Fibroblast of the conjunctiva (primary cell): ENCODE results near the gene TMEFF1.

Experiments
- DNase-seq: peaks from one replicate; pipeline ENCODE4 v3.0.0-alpha.2; 2010; ENCODE audit warnings: low read depth

The TMEFF1 gene

GRCh38 chr9:100447041-100447440, 25.9 kb upstream of the TMEFF1 start:
- no peak for DNase-seq

- no peak for DNase-seq
Measured at GRCh38 chr9:100448266-100448665, 24.7 kb upstream of the TMEFF1 start.

DNA sequence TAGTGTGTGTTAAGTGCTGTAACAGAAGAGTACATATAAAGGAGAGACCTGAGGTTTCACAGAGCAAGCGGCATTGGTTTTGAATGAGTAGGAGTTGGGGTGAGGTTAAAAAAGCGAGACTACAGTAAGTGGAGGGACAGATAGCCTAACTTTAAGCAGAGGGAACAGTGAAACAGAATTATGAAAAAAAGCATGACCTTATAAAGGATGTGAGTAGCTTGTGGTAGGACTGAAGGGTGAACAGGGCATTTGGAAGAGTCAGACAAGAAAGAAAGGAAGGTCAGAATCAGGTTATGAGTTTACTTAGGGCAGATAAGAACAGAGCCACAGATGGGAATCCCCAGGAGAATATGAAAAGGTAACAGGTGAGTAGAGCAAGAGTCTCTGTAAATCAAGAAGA, 23.5 kb upstream of the TMEFF1 start:
- DNase-seq: no peak

- DNase-seq: no peak
Measured at GRCh38 chr9:100452894-100453293, 20.1 kb upstream of the TMEFF1 start.

DNA sequence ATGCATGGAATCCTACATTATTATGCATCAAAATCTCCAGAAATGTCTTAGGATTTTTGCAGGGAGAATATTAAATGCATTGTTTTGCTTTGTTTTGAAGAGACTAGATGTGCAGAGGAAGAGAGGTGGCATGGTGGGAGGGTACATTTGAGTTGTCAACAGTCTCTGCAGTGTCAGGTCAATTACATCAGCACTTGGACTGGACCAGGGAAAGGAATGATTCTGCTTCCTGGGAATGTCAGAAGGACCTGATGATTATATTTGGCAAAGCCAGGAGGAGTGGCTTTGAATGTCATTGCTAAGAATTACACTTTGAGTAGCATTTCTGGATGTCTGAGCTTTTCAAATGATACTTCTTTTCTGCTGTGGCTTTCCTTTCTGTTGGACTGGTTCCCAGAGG, 17.5 kb upstream of the TMEFF1 start:
- no peak for DNase-seq

- DNase-seq: no peak
Measured at GRCh38 chr9:100457517-100457916, 15.4 kb upstream of the TMEFF1 start.

DNA sequence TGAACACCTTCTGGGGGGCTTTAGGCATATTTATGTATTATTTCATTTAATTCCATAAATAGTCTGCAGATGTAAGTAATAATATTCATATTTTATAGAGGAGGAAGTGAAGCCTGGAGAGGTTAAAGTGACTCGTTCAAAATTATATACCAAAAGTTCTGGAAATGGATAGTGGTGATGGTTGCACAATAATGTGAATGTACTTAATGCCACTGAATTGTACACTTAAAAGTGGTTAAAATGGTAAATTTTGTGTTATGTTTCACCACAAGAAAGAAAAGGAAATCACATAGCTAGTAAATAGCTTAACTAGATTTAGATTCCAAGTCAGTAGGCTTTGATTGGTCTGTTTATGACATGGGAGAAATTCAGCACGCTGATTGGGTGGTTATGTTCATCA, 13.0 kb upstream of the TMEFF1 start:
- DNase-seq: no peak

GRCh38 chr9:100465274-100465673, 7.7 kb upstream of the TMEFF1 start:
- DNase-seq: no peak

- DNase-seq: no peak
Measured at GRCh38 chr9:100465761-100466160, 7.2 kb upstream of the TMEFF1 start.

GRCh38 chr9:100466171-100466828, 6.6 kb upstream of the TMEFF1 start:
- DNase-seq: peak; percentile 14

GRCh38 chr9:100466829-100467221, 6.1 kb upstream of the TMEFF1 start:
- DNase-seq: no peak

DNA sequence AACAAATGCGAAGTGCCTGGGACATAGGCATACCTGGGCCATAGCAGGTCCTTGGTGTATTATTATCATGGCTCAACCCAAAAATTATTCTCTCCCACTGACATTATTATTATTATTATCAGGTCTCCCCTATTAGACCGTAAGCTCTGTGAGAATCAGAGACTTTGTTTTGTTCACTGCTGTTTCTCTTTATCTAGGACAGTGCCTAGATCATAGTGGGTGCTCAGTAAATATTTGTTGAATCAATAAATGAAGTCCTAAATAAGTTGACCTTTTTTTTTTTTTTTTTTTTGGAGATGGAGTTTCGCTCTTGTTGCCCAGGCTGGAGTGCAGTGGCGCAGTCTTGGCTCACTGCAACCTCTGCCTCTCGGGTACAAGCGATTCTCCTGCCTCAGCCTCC, 4.9 kb upstream of the TMEFF1 start:
- no peak for DNase-seq

GRCh38 chr9:100472268-100472667, 681 bp upstream of the TMEFF1 start:
- DNase-seq: no peak

DNA sequence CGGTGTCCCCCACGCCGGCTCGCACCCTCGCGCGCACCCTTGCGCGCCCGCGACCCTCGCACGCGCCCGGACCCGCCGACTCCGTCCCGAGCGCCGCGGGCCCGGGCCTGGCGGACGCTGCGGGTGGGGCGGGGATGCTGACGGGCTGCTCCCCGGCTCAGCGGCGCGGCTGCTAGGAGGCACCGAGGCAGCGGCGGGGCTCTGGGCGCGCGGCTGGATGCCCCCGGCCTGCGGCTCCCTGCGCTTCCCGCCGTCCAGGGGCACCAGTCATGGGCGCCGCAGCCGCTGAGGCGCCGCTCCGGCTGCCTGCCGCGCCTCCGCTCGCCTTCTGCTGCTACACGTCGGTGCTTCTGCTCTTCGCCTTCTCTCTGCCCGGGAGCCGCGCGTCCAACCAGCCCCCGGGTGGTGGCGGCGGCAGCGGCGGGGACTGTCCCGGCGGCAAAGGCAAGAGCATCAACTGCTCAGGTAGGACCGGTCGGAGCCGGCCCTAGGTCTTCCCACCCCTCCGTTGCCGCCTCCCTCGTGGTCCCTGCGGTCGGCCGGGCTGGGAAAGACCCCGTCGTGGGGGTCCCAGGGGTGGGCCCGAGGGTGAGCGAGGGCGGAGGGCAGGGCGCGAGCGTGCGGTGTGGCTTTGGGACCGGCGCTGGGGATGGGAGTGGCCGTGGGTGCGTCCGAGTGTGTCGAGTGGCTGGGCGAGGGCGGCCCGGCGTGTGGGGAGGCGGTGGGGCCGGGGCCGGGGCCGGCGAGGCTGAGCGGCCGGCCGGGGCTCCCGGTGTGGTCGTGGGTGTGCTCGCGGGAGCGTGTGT, 530 bp downstream of the TMEFF1 start:
- DNase-seq: no peak

DNA sequence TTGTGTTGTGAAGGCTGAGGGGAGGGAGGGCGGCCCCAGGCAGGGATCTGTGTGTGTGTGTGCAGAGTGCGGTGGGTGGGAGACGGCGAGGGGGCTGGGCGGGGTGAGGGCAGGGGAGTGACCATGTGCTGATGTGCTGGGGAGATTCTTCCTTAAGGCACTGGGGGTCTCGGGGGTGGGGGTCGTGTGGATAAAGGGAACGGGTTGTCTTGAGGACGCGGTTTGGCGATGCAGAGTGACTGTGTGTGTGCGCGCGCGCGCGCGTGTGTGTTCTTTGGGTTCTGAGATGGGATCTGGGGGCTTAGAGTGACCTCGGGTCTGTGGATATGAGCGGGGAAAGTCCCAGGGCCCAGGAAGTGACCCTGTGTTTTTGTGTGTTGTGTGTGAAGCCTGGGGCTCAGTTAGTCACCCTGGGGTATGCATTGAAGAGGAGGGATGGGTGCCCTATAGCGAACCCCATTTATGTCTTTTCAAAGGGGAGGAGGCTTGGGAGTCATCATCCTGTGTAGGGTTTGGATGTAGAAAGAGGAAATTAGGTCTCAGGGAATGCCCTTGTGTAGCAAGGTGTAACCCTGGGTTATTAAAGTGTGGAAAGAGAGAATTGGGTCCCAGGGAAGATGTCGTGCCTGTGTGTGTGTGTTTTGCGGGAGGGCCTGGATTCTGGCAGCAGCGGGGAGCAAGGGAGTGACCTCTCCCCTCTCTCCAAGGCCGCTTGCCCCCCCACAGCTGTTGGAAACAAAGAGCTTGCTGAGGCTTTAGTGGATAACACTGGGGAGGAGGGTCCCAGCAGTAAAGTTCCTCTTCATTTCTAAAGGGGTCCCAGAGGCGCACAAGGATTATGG, 1.4 kb downstream of the TMEFF1 start:
- no peak for DNase-seq

DNA sequence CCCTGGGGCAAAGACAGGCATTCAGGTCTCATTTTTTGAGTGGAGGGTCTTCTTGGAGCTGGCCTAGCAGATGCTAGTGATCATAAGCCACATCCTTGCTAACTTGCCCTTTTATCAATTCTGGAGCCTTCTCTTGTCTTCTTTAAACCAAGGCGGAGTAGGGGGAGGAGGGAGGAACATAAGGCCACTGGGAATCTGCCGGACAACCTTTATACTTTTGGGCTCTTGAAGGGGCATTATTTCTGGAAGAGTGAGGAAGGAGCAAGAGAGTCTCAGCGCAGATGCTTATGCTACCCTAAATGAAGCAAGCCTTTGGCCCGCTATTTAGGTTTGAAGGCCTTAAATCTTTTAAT, 2.0 kb downstream of the TMEFF1 start:
- no peak for DNase-seq

DNA sequence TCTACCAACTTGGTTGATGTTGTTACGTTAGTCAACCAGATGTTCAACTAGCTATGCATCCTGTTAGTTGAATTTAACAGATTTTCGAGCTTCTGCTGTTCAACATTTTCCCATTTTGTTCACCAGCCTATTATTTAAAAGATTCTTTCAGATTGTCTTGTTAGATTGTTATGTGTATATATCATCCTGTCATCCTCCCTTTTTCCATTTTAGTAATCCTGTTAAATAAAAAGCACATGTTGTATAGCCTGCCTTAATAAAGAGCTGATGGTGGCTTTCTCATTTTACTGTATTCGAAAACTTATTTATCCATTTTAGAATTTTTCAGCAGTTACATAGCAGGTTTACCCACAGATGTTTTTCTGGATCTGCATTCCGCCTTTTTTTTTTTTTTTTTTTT, 4.3 kb downstream of the TMEFF1 start:
- DNase-seq: peak; percentile 38

DNA sequence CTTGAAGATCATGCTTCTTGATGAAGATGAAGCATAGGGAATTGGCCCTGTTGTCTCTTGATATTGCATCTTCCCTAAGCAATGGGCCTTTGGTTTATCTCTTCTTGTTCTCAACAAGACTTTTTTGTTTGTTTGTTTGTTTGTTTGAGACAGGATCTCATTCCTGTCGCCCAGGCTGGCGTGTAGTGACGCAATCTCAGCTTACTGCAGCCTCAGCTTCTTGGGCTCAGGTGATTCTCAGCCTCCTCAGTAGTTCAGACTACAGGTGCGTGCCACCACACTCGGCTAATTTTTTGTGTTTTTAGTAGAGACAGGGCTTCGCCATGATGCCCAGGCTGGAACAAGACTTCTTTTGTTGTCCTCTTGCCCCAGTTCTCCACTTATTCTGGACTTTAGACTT, 5.2 kb downstream of the TMEFF1 start:
- DNase-seq: no peak

- no peak for DNase-seq
Measured at GRCh38 chr9:100479820-100480219, 6.9 kb downstream of the TMEFF1 start.

- DNase-seq: no peak
Measured at GRCh38 chr9:100485196-100485595, 12.2 kb downstream of the TMEFF1 start.

DNA sequence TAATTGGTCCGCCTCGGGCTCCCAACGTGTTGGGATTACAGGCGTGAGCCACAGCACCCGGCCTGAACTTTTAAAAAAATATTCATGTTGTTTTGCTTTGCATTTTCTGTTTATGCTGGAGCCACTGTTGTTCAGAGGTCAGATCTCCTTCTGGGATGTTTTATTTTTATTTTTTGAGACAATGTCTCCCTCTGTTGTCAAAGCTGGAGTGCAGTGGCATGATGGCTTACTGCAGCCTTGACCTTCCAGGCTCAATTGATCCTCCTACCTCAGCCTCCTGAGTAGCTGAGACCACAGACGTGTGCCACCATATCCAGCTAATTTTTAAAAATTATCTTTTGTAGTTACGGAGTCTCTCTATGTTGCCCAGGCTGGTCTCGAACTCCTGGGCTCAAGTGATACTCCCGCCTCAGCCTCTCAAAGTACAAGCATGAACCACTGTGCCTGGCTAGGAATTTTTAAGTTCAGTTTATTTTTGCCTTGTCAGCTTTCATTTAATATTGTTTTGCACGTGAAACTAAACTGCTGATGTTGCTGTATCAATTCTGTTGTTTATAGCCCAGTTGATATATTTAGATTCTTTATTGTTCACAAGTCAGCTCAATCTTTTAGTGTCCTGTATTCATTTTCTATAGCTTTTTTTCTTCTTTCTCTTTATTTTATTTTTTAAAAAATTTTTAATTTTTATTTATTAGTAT, 13.7 kb downstream of the TMEFF1 start:
- no peak for DNase-seq

DNA sequence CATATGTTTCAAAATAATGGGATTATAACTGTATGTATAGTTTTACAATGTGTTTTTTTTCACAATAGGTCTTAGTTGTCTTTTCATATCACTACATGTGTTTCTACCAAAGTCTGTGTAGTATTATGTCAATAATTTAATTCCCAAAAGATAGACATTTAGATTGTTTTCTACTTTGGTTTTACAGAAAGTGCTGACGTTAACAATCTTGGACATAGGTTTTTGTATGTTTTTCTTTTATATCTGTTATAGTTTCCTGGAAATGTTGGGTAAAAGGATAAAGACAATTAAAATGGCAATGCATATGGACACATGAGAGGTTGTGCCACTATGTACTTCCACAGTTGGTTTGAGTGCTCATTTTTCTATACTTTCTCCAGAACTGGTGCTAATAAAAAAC, 15.2 kb downstream of the TMEFF1 start:
- no peak for DNase-seq
